B cell (primary cell): ENCODE results near the gene ACRV1. TPM values are rescaled to one million over a fixed set of nuclear protein-coding genes. Genes with fewer than 3 reads are reported as not detected.

ENCODE experiments used
- ATAC-seq: fragments of 200-7000 bp; cut with Tn5 transposase; one replicate; pipeline ENCODE4 v1.10.0; 2021; ENCODE audit warnings: low read depth, mild to moderate bottlenecking, moderate number of reproducible peaks, moderate library complexity
- CTCF ChIA-PET: fragments of 350-600 bp; sonication (Branson Sonifier 250); formaldehyde crosslinking; loops from one replicate; lab custom pipeline; 2021; ENCODE audit warnings: antibody characterized with exemption, inconsistent platforms; lab: Charles Lee
- POLR2A ChIA-PET: fragments of 350-600 bp; sonication (Branson Sonifier 250); formaldehyde crosslinking; loops from one replicate; lab custom pipeline; 2021; ENCODE audit warnings: antibody characterized with exemption; lab: Charles Lee
- DNase-seq: peaks from one replicate; pipeline ENCODE4 v3.0.0; 2013
- H2AFZ ChIP-seq: 2 replicates; pipeline ENCODE4 v1.6.1; 2012; ENCODE audit warnings: mild to moderate bottlenecking, low read depth, low read length; ENCODE audit not compliant: insufficient read depth, poor library complexity, severe bottlenecking
- H3K27ac ChIP-seq, 2 donors: 1 replicate in 1 of 2; 2 replicates in 1 of 2; pipeline ENCODE4 v1.5.1; 2012 to 2013; ENCODE audit warnings: low read length in 2 of 2, mild to moderate bottlenecking in 2 of 2, moderate library complexity in 1 of 2
- H3K27me3 ChIP-seq, 4 experiments: fragments of 200-600 bp in 1 of 4; sonication (generic) in 1 of 4; replicated peaks in 1 of 4; 1 replicate in 2 of 4; 2 replicates in 2 of 4; pipeline versions ENCODE4 v1.6.1 to v1.7.0; 2013 to 2016; ENCODE audit warnings: low read length in 3 of 4, mild to moderate bottlenecking in 2 of 4, mixed read lengths in 1 of 4, moderate library complexity in 1 of 4; ENCODE audit not compliant: insufficient read depth in 4 of 4, control insufficient read depth in 3 of 4; ENCODE audit errors: control extremely low read depth in 1 of 4
- H3K36me3 ChIP-seq, 2 experiments: replicated peaks in 1 of 2; 1 replicate in 1 of 2; 2 replicates in 1 of 2; pipeline versions ENCODE4 v1.6.1 to v1.7.1; 2013; ENCODE audit warnings: low read length in 1 of 2; ENCODE audit not compliant: insufficient read depth in 2 of 2, control insufficient read depth in 1 of 2; ENCODE audit errors: control extremely low read depth in 1 of 2, extremely low read depth in 1 of 2
- H3K4me1 ChIP-seq, 2 donors: fragments of 200-600 bp in 1 of 2; sonication (generic) in 1 of 2; 1 replicate in 1 of 2; 2 replicates in 1 of 2; pipeline versions ENCODE4 v1.5.1 to v1.6.1; 2013 to 2017; ENCODE audit warnings: low read length in 2 of 2; ENCODE audit not compliant: control insufficient read depth in 2 of 2, insufficient read depth in 2 of 2
- H3K4me2 ChIP-seq: replicated peaks from 2 replicates; pipeline ENCODE3; 2012; ENCODE audit warnings: mild to moderate bottlenecking, low read depth, low read length; ENCODE audit not compliant: poor library complexity, severe bottlenecking
- H3K4me3 ChIP-seq, 5 experiments: fragments of 200-600 bp in 1 of 5; sonication (generic) in 1 of 5; 1 replicate in 3 of 5; 2 replicates in 2 of 5; pipeline versions ENCODE4 v1.5.1 to v1.7.0; 2011 to 2016; ENCODE audit warnings: low read length in 4 of 5, mild to moderate bottlenecking in 4 of 5, low read depth in 2 of 5, control low read depth in 1 of 5, moderate library complexity in 1 of 5; ENCODE audit not compliant: insufficient read depth in 1 of 5; ENCODE audit errors: control extremely low read depth in 1 of 5, extremely low read depth in 1 of 5
- H3K79me2 ChIP-seq: fragments of 200-600 bp; sonication (generic); one replicate; pipeline ENCODE4 v1.6.0; 2016; ENCODE audit warnings: low read length; ENCODE audit not compliant: control insufficient read depth, insufficient read depth
- H3K9ac ChIP-seq: fragments of 200-600 bp; sonication (generic); 2 replicates; pipeline ENCODE4 v1.6.1; 2017; ENCODE audit warnings: mild to moderate bottlenecking, low read length, moderate library complexity
- H3K9me3 ChIP-seq, 3 donors: one replicate each; pipeline versions ENCODE4 v1.6.1 to v1.7.1; 2013; ENCODE audit warnings: low read length in 2 of 3; ENCODE audit not compliant: control insufficient read depth in 2 of 3, insufficient read depth in 1 of 3; ENCODE audit errors: control extremely low read depth in 1 of 3
- H4K20me1 ChIP-seq: 2 replicates; pipeline ENCODE4 v1.6.0; 2012; ENCODE audit warnings: mild to moderate bottlenecking, low read length; ENCODE audit not compliant: insufficient read depth, control insufficient read depth, poor library complexity, severe bottlenecking
- H3K27ac Mint-ChIP-seq: one replicate; pipeline ENCODE4 v1.8.0; 2021; ENCODE audit warnings: mixed read lengths
- H3K27me3 Mint-ChIP-seq: one replicate; pipeline ENCODE4 v1.8.0; 2021; ENCODE audit warnings: mixed read lengths
- H3K4me1 Mint-ChIP-seq: one replicate; pipeline ENCODE4 v1.8.0; 2021; ENCODE audit warnings: mixed read lengths
- H3K4me3 Mint-ChIP-seq: one replicate; pipeline ENCODE4 v1.8.0; 2021; ENCODE audit warnings: mixed read lengths
- H3K9me3 Mint-ChIP-seq: one replicate; pipeline ENCODE4 v1.8.0; 2022; ENCODE audit warnings: mixed read lengths; ENCODE audit not compliant: insufficient read depth
- EZH2 ChIP-seq: IDR thresholded peaks from 2 replicates; pipeline ENCODE4 v1.6.1; 2012; ENCODE audit warnings: borderline replicate concordance, low read depth, mild to moderate bottlenecking, moderate library complexity, low read length; ENCODE audit not compliant: insufficient read depth, poor library complexity, severe bottlenecking
- WGBS: methylation state at CpG from one replicate; pipeline ENCODE4 v1.1.5; 2013; ENCODE audit warnings: missing lambda C conversion rate; ENCODE audit not compliant: insufficient coverage; 5-methylcytosine and 5-hydroxymethylcytosine counted together
- intact Hi-C: fragments of 100-400 bp; cut with micrococcal nuclease; formaldehyde crosslinking; loops from one replicate; pipeline ENCODE4 v1.10.0; 2022
- polyA plus RNA-seq: library from polyadenylated mRNA; depleted of rRNA; stranded (reverse); fragments of >200 nt; gene quantifications from 2 replicates; pipeline ENCODE4 v1.2.3, GENCODE V29; 2012
- total RNA-seq, 2 donors: library from RNA; stranded (reverse); fragments of 120-200 nt in 1 of 2; gene quantifications; 1 replicate in 1 of 2; 2 replicates in 1 of 2; pipeline versions ENCODE4 v1.2.3 to v1.2.4, GENCODE V29; 2013 to 2022
- TF ChIP-seq, protein P1 (sequence below): fragments of 200-600 bp; IDR thresholded peaks from one replicate; pipeline ENCODE4 v1.8.0; 2022; ENCODE audit warnings: antibody characterized with exemption, mild to moderate bottlenecking

Gene ACRV1
- total and polyA plus RNA-seq, 2 donors (not counting 1 experiment from before 2014, with no cell fraction given) = not detected

DNA sequence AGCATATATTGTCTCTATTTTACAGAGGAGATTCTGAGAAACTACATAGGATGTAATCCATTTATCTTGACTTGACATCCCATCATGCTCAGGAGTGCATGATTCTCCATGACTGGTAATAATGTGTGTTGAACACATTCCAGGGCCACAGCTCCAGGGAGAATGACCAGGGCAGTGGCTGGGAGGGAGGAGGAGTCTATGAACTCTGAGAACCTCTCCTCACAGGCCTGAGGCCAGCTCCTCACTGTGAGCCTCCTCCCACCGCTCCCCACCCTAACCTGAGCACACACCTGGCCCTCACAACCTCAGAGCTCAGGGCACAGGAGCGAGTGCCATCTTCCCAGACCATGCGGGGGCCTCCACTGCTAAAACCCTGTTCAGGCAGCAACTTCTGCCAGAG, 8.0 kb upstream of the ACRV1 start:
- H3K4me2 ChIP-seq = no peak overlapping the region
- Mint-ChIP-seq H3K27ac (no peak overlapping the region), H3K9me3 (no peaks in the 10 kb centered on the region), H3K4me3 (no peak overlapping the region), H3K4me1 (no peaks in the 10 kb centered on the region), H3K27me3 (no peaks in the 10 kb centered on the region)
- H3K36me3 ChIP-seq = no peaks in the 10 kb centered on the region
- H3K27ac ChIP-seq = no peak overlapping the region
- ChIA-PET CTCF (no interaction called here), POLR2A (no interaction called here)
- intact Hi-C loops = no loop called here
- no peaks in the 10 kb centered on the region for H3K27me3 ChIP-seq
- no peak for DNase-seq
- H3K79me2 ChIP-seq = no peaks in the 10 kb centered on the region
- WGBS = 100% methylated on average over 2 of the region's 3 CpGs
- TF ChIP-seq EZH2 = no peak
- TF ChIP-seq, protein P1, sequence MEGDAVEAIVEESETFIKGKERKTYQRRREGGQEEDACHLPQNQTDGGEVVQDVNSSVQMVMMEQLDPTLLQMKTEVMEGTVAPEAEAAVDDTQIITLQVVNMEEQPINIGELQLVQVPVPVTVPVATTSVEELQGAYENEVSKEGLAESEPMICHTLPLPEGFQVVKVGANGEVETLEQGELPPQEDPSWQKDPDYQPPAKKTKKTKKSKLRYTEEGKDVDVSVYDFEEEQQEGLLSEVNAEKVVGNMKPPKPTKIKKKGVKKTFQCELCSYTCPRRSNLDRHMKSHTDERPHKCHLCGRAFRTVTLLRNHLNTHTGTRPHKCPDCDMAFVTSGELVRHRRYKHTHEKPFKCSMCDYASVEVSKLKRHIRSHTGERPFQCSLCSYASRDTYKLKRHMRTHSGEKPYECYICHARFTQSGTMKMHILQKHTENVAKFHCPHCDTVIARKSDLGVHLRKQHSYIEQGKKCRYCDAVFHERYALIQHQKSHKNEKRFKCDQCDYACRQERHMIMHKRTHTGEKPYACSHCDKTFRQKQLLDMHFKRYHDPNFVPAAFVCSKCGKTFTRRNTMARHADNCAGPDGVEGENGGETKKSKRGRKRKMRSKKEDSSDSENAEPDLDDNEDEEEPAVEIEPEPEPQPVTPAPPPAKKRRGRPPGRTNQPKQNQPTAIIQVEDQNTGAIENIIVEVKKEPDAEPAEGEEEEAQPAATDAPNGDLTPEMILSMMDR = no peak
- no peak for ATAC-seq
- H3K4me3 ChIP-seq = no peak overlapping the region
- no peaks in the 10 kb centered on the region for H4K20me1 ChIP-seq
- H3K9ac ChIP-seq = no peak overlapping the region
- H2AFZ ChIP-seq = no peak overlapping the region
- no peaks in the 10 kb centered on the region for H3K4me1 ChIP-seq
- H3K9me3 ChIP-seq = no peaks in the 10 kb centered on the region

DNA sequence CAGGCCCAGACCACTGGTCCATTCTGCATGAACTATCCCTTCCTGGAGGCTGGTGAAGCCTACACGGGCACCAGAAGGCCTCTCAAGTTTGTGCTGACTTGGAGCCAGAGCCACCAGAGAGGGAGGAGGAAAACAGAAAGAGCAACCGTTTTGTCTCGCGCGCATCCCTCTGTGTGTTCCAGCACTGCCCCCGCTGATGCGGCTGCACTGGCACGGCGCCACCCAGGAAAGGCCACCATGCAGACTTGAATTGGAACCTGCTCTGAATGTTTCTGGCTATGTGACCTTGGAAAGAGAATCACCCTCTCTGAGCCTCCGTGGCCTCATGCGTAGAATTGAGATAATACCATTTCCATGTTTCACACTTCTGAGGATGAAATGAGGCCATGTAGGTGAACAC, 7.4 kb upstream of the ACRV1 start:
- POLR2A ChIA-PET = no interaction called here
- WGBS = 96% methylated on average over 9 of the region's 11 CpGs
- Histone ChIP-seq H3K4me2 (no peak overlapping the region), H3K9me3 (no peaks in the 10 kb centered on the region), H3K4me1 (no peaks in the 10 kb centered on the region), H3K27me3 (no peaks in the 10 kb centered on the region), H3K27ac (no peak overlapping the region), H3K79me2 (no peaks in the 10 kb centered on the region), H3K9ac (no peak overlapping the region), H3K36me3 (no peaks in the 10 kb centered on the region), H4K20me1 (no peaks in the 10 kb centered on the region), H3K4me3 (no peak overlapping the region), H2AFZ (no peak overlapping the region)
- Mint-ChIP-seq H3K4me3 (no peak overlapping the region), H3K27ac (no peak overlapping the region), H3K9me3 (no peaks in the 10 kb centered on the region), H3K4me1 (no peaks in the 10 kb centered on the region), H3K27me3 (no peaks in the 10 kb centered on the region)
- TF ChIP-seq EZH2 = no peak
- TF ChIP-seq, protein P1 = no peak
- ATAC-seq = no peak
- DNase-seq = no peak
- CTCF ChIA-PET = no interaction called here
- intact Hi-C loops = no loop called here
